Right lobe of liver (tissue), 4 donors: Measurements from ENCODE around the gene MRTO4.

ENCODE experiments used
- CTCF ChIP-seq, 4 donors: fragments of 200-600 bp in 3 of 4; fragments of 450-650 bp in 1 of 4; IDR thresholded peaks; one replicate each; pipeline versions ENCODE4 v1.5.1 to v1.8.0; 2016 to 2022; ENCODE audit warnings: antibody characterized with exemption in 4 of 4, mild to moderate bottlenecking in 2 of 4
- POLR2A ChIP-seq: fragments of 450-650 bp; IDR thresholded peaks from one replicate; pipeline ENCODE4 v1.6.1; 2017; ENCODE audit warnings: antibody characterized with exemption, mild to moderate bottlenecking
- donor health status: DM: no; HTN: no; CAD: no.
- donor health status: DM: no; HTN: no; CAD: no.
- donor health status: DM: no; HTN: yes; CAD: no.

GRCh38 chr1:19205845-19206244, 45.8 kb upstream of the MRTO4 start:
- TF ChIP-seq CTCF (IDR thresholded peaks at IDR 0.05) = no peak
- no peak for TF ChIP-seq POLR2A
